HCT116 (cell line): Measurements from ENCODE around the gene EDEM3. TPM values are rescaled to one million over a fixed set of nuclear protein-coding genes. Genes with fewer than 3 reads are reported as not detected.

ENCODE experiments used
- ATAC-seq: fragments of 200-7000 bp; cut with Tn5 transposase; 2 replicates; pipeline ENCODE4 v1.9.1; 2020; ENCODE audit warnings: mild to moderate bottlenecking, moderate library complexity
- BruUV-seq: library from RNA; stranded (reverse); fragments of 400-500 nt; replicated peaks from 2 replicates; lab custom pipeline; 2021; lab: Mats Ljungman, UMichigan
- CTCF ChIA-PET: fragments of 300-600 bp; sonication (Branson Sonifier 250); formaldehyde crosslinking; loops from one replicate; lab custom pipeline; 2021; ENCODE audit warnings: antibody characterized with exemption; lab: Charles Lee
- POLR2A ChIA-PET: fragments of 300-600, 350-600 bp; sonication (Branson Sonifier 250); formaldehyde crosslinking; loops from one replicate; lab custom pipeline; 2021; ENCODE audit warnings: antibody characterized with exemption; lab: Charles Lee
- RAD21 ChIA-PET, 2 experiments: fragments of 300-600 bp; sonication (Branson Sonifier 250); formaldehyde crosslinking; loops; one replicate each; lab custom pipeline; 2023; ENCODE audit warnings: low total read pairs in 2 of 2; ENCODE audit not compliant: uncharacterized antibody in 2 of 2, unreplicated experiment in 2 of 2, low non-redundant PET in 1 of 2; lab: Charles Lee
- DNase-seq: peaks from one replicate; pipeline ENCODE4 v3.0.0-alpha.2; 2010; ENCODE audit warnings: low read depth, low spot score
- H2AFZ ChIP-seq: fragments of 200-600 bp; shearing (Covaris generic), sonication (generic); 2 replicates; pipeline ENCODE4 v1.6.1; 2017; ENCODE audit warnings: low read depth, mixed run types, mixed read lengths, antibody characterized with exemption, low read length; ENCODE audit not compliant: poor library complexity, severe bottlenecking
- H3K27ac ChIP-seq: 2 replicates; pipeline ENCODE4 v1.5.1; 2012; ENCODE audit warnings: low read depth, low read length
- H3K27me3 ChIP-seq: fragments of 200-600 bp; sonication (generic); 2 replicates; pipeline ENCODE4 v1.6.1; 2016; ENCODE audit warnings: mixed run types, low read length, mixed read lengths; ENCODE audit not compliant: insufficient read depth
- H3K36me3 ChIP-seq, 2 experiments: fragments of 200-500 bp in 1 of 2; fragments of 200-600 bp in 1 of 2; sonication (Bioruptor generic) in 1 of 2; sonication (generic) in 1 of 2; 2 replicates each; pipeline versions ENCODE4 v1.5.1 to v1.6.1; 2014 to 2016; ENCODE audit warnings: low read length in 2 of 2, inconsistent platforms in 1 of 2, mixed read lengths in 1 of 2, mixed run types in 1 of 2; ENCODE audit not compliant: insufficient read depth in 2 of 2, control insufficient read depth in 1 of 2
- H3K4me1 ChIP-seq, 2 experiments: fragments of 200-600 bp in 1 of 2; sonication (generic) in 1 of 2; 2 replicates each; pipeline versions ENCODE4 v1.5.1 to v1.6.1; 2012 to 2017; ENCODE audit warnings: low read length in 2 of 2, inconsistent platforms in 1 of 2, mild to moderate bottlenecking in 1 of 2, mixed read lengths in 1 of 2, mixed run types in 1 of 2, moderate library complexity in 1 of 2; ENCODE audit not compliant: insufficient read depth in 2 of 2, control insufficient read depth in 1 of 2
- H3K4me2 ChIP-seq: fragments of 200-600 bp; sonication (generic); 2 replicates; pipeline ENCODE4 v1.6.1; 2017; ENCODE audit warnings: mixed run types, low read length, mixed read lengths
- H3K4me3 ChIP-seq, 2 experiments: fragments of 200-600 bp in 1 of 2; sonication (generic) in 1 of 2; replicated peaks in 1 of 2; 2 replicates each; pipeline ENCODE4 v1.5.1; 2011 to 2016; ENCODE audit warnings: low read length in 2 of 2, control low read depth in 1 of 2, low read depth in 1 of 2, mild to moderate bottlenecking in 1 of 2, mixed read lengths in 1 of 2, mixed run types in 1 of 2
- H3K79me2 ChIP-seq: fragments of 200-600 bp; sonication (generic); 2 replicates; pipeline ENCODE4 v1.6.1; 2017; ENCODE audit warnings: mild to moderate bottlenecking, mixed run types, low read length, moderate library complexity, mixed read lengths; ENCODE audit not compliant: insufficient read depth
- H3K9ac ChIP-seq: fragments of 200-600 bp; sonication (generic); 2 replicates; pipeline ENCODE4 v1.6.1; 2016; ENCODE audit warnings: low read length, mixed read lengths
- H3K9me2 ChIP-seq: fragments of 200-600 bp; sonication (generic), shearing (Covaris generic); 2 replicates; pipeline ENCODE4 v1.6.1; 2017; ENCODE audit warnings: mixed run types, mild to moderate bottlenecking, moderate library complexity; ENCODE audit not compliant: insufficient read depth
- H3K9me3 ChIP-seq, 2 experiments: fragments of 200-500 bp in 1 of 2; fragments of 200-600 bp in 1 of 2; sonication (Bioruptor generic) in 1 of 2; sonication (generic) in 1 of 2; 2 replicates each; pipeline ENCODE4 v1.6.1; 2014 to 2017; ENCODE audit warnings: low read length in 2 of 2, mixed read lengths in 2 of 2, inconsistent platforms in 1 of 2, low read depth in 1 of 2, mild to moderate bottlenecking in 1 of 2, mixed run types in 1 of 2, moderate library complexity in 1 of 2; ENCODE audit not compliant: control insufficient read depth in 1 of 2, insufficient read depth in 1 of 2
- H4K20me1 ChIP-seq: fragments of 200-600 bp; sonication (generic), shearing (Covaris generic); 2 replicates; pipeline ENCODE4 v1.6.1; 2017; ENCODE audit warnings: mixed run types, mild to moderate bottlenecking, moderate library complexity; ENCODE audit not compliant: insufficient read depth
- JUND ChIP-seq: IDR thresholded peaks from 2 replicates; pipeline ENCODE4 v1.6.1; 2012
- POLR2AphosphoS5 ChIP-seq: IDR thresholded peaks from 2 replicates; pipeline ENCODE4 v1.6.1; 2011; ENCODE audit warnings: mild to moderate bottlenecking, low read depth, low read length, moderate library complexity
- ZFX ChIP-seq: fragments of 450-650 bp; IDR thresholded peaks from 2 replicates; pipeline ENCODE4 v1.6.1; 2017
- intact Hi-C: fragments of 100-400 bp; cut with micrococcal nuclease; formaldehyde crosslinking; loops from 2 replicates; pipeline ENCODE4 v1.10.0; 2022
- total RNA-seq: library from RNA; stranded (reverse); gene quantifications from one replicate; pipeline ENCODE4 v1.2.1, GENCODE V29; 2021; ENCODE audit not compliant: unreplicated experiment
- TF ChIP-seq, protein P1 (sequence below): IDR thresholded peaks from 2 replicates; pipeline ENCODE4 v1.6.1; 2012

Gene EDEM3
- total RNA-seq, 1 experiment from 2014 or later: 14.9 TPM

DNA sequence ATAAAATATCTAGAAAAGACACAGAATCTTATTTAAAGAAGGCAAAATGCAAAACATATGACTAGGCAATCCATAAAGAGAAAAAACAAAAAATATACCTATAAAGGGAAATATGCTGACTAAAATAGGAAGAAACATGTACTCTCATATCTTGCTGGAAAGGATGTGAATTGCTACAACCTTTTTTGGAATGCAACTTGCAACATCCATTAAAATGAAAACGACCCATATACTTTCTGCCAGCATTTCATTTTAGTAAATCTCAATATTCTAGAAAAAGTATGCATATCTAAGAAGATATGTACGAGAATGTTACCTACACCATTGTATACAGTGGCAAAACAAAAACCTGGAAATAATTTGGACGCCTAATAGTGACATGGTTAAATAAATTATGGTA, 56.6 kb downstream of the EDEM3 start:
- Histone ChIP-seq H3K4me3 (no peak overlapping the region), H3K4me2 (no peak overlapping the region), H3K79me2 (no peaks in the 10 kb centered on the region), H3K36me3 (peaks cover 0 to 4% of the 10 kb centered on the region in 2 experiments; a peak in 1 of 4 replicates), H3K27me3 (no peaks in the 10 kb centered on the region), H3K9ac (no peak overlapping the region), H2AFZ (no peak overlapping the region), H4K20me1 (no peaks in the 10 kb centered on the region), H3K27ac (no peak overlapping the region), H3K9me3 (no peaks in the 10 kb centered on the region), H3K9me2 (no peaks in the 10 kb centered on the region)
- BruUV-seq: no TSS peak
- RAD21 ChIA-PET: no interaction called here
- DNase-seq: no peak
- CTCF ChIA-PET: no interaction called here
- intact Hi-C loops: no loop called here
- no peak for ATAC-seq
- POLR2A ChIA-PET: no interaction called here
- TF ChIP-seq, protein P1, sequence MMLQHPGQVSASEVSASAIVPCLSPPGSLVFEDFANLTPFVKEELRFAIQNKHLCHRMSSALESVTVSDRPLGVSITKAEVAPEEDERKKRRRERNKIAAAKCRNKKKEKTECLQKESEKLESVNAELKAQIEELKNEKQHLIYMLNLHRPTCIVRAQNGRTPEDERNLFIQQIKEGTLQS: no peak
- TF ChIP-seq POLR2AphosphoS5: no peak
- TF ChIP-seq, all 23 proteins: peak for 0
- no peaks in the 10 kb centered on the region for H3K4me1 ChIP-seq

DNA sequence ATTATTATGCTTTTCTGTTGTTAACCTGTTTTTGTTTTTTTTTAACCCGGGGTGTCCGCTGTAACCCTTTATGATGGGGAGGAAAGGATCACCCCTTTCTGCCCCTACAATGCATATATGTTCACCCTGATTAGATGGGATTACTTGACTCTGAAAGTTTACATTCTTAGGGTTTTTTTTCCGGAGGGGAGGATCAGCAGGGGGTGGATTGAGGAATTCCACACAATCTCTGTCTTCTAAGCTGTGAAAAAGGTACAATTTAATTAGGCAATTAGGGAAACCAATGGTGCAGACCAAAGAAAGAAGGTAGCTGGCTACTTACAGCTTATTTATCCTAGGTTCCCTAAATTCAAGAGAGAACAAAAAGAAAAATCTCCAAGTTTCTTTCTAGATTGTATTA, 58.3 kb downstream of the EDEM3 start:
- intact Hi-C loops: no loop called here
- no peaks in the 10 kb centered on the region for H3K9me3 ChIP-seq
- CTCF ChIA-PET: no interaction called here

More for the DNA sequence above, 58.3 kb downstream of the EDEM3 start:
- TF ChIP-seq ZFX (no peak), JUND (no peak)
- Histone ChIP-seq H4K20me1 (no peaks in the 10 kb centered on the region), H3K4me1 (no peaks in the 10 kb centered on the region), H3K9ac (no peak overlapping the region), H3K79me2 (no peaks in the 10 kb centered on the region), H3K4me2 (no peak overlapping the region), H3K4me3 (no peak overlapping the region), H2AFZ (no peak overlapping the region), H3K36me3 (peaks cover 0 to 4% of the 10 kb centered on the region in 2 experiments; a peak in 1 of 4 replicates), H3K9me2 (no peaks in the 10 kb centered on the region), H3K27ac (no peak overlapping the region), H3K27me3 (no peaks in the 10 kb centered on the region)
- ChIA-PET POLR2A (no interaction called here), RAD21 (no interaction called here)
- no TSS peak for BruUV-seq
- DNase-seq: no peak
- no peak for ATAC-seq
